ENCODE data around the gene SEC24D.
A peak's percentile ranks its signal among the peaks of the same experiment; 100 is the strongest.

SEC24D gene

DNA sequence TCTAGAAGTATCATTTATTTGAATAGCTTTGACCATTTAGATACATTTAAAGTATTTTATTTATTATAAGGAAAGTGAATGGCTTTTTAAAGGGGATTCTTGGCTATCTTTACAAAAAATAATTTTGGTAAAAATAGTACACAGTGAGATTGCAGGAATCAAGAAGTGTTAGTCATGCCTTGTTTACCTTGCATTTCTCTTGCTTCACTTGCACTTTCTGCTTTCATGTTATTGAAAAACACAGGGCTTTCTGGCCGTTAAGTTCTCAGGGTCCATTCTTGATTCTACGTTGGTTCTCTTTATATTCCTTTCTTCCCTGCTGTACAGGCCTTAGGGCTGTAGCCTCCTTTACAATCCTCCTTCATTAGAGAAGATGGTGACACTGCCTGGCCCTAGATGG lies 21.8 kb upstream of the SEC24D start:
- H3K36me3 Mint-ChIP-seq (ENCODE audit: low read depth) = no peaks in the 10 kb centered on the region
- no peak overlapping the region for H3K4me3 Mint-ChIP-seq
- no peaks in the 10 kb centered on the region for H3K27me3 Mint-ChIP-seq
- DNase-seq = no peak
- no peak overlapping the region for H3K27ac Mint-ChIP-seq
- peaks cover 18% of the 10 kb centered on the region for H3K4me1 Mint-ChIP-seq (ENCODE audit: low read depth)
- H3K9me3 Mint-ChIP-seq = no peaks in the 10 kb centered on the region

DNA sequence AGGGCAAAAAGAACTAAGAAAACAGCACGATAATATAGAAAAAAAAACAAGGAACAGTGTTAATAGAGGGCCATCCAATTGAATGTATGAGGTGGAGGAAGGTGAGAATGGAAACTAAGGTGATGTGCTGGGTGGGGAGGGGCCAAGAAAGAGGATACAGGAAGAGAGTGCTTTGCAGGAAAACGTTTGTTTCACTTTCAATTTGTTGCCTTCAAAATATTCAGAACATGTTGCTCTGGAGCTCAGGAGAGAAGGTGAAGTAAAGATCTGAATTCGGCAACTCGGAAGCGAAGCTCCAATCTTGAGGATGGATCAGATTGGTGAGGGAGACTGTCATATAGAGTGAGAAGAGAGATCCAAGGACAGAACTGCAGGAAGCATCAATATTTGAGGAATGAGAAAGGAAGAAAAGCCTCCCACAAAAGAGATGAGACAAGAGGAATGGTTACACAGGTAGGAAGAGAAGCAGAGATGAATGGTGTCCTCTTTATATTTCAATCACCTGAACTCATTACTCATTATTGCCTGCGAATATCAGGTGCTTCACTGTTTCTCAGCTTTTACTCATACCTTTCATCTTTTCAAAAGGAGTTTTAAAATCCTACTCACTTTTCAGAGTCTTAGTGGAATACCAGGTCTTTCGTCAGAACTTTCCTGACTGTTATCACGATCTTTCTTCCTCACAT lies 14.7 kb upstream of the SEC24D start:
- Mint-ChIP-seq H3K27me3 (peaks cover 5% of the 10 kb centered on the region), H3K36me3 (ENCODE audit: low read depth) (peaks cover 11% of the 10 kb centered on the region), H3K27ac (peak overlapping the region; percentile 94), H3K4me1 (ENCODE audit: low read depth) (peaks cover 42% of the 10 kb centered on the region), H3K4me3 (peak overlapping the region; percentile 86), H3K9me3 (no peaks in the 10 kb centered on the region)
- DNase-seq = no peak

DNA sequence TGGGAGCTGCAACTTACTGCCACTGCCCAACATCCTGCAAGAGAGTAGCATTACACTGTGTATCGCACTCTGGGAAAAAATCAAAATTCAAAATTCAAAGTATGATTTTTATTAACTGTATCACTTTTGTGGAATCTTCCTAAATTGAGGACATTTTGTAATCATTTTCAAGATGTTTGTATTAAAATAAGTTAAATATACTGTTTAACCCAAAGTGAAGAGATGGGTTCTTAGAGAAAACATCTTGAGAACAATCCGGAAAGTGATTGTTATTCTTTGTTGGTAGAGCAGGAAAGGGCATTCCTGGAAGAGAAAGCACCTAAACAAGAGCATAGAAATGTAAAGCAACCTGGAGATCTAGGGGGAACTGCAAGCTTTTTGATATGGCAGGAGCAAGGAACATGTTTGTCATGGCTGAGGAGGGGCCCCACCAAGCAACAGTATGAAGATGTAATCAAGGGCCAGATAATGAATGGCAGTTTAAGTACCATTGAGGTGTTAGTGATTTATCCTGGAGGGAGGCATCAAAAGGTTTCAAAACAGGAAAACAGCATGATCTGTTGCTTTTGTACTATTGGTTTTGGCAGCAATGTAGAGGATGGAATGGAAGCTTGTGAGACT lies 14.1 kb upstream of the SEC24D start:
- Mint-ChIP-seq H3K4me1 (ENCODE audit: low read depth) (peaks cover 42% of the 10 kb centered on the region), H3K4me3 (peak overlapping the region; percentile 86), H3K27me3 (peaks cover 5% of the 10 kb centered on the region), H3K36me3 (ENCODE audit: low read depth) (peaks cover 11% of the 10 kb centered on the region), H3K9me3 (no peaks in the 10 kb centered on the region), H3K27ac (peak overlapping the region; percentile 94)
- DNase-seq = no peak

DNA sequence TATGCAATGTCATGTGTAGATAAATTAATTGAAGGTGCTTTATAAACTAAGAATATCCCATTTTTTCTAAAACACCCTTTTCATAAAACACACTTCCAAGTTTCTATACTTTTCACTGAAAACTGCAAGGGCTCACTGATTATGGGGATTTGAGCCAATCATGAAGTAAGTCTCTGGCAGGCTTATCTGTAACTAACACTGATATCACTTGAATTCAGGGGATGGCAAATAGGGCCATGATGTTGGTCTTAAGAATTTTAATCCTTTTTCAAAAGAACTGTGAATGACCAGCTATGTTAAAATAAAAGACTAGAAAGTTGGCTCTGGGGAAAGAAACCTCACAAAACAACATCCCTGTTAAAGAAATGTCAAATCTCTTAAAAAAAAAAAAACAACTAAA lies 13.0 kb upstream of the SEC24D start:
- no peak overlapping the region for H3K4me3 Mint-ChIP-seq
- peaks cover 5% of the 10 kb centered on the region for H3K27me3 Mint-ChIP-seq
- peaks cover 37% of the 10 kb centered on the region for H3K4me1 Mint-ChIP-seq (ENCODE audit: low read depth)
- no peak for DNase-seq
- peaks cover 11% of the 10 kb centered on the region for H3K36me3 Mint-ChIP-seq (ENCODE audit: low read depth)
- no peak overlapping the region for H3K27ac Mint-ChIP-seq
- H3K9me3 Mint-ChIP-seq = no peaks in the 10 kb centered on the region

DNA sequence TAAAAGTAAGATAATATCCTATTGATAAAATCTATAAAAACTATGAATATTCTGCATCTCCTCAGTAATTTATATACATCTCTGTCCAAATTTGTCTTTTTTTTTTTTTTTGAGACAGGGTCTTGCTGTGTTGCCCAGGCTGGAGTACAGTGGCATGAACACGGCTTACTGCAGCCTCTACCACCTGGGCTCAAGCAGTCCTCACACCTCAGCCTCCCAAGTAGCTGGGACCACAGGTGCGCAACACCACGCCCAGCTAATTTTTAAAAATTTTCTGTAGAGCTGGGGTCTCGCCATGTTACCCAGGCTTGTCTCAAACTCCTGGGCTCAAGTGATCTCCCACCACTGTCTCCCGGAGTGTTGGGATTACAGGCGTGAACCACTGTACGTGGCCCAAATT lies 12.3 kb upstream of the SEC24D start:
- no peaks in the 10 kb centered on the region for H3K9me3 Mint-ChIP-seq
- peaks cover 30% of the 10 kb centered on the region for H3K4me1 Mint-ChIP-seq (ENCODE audit: low read depth)

DNA sequence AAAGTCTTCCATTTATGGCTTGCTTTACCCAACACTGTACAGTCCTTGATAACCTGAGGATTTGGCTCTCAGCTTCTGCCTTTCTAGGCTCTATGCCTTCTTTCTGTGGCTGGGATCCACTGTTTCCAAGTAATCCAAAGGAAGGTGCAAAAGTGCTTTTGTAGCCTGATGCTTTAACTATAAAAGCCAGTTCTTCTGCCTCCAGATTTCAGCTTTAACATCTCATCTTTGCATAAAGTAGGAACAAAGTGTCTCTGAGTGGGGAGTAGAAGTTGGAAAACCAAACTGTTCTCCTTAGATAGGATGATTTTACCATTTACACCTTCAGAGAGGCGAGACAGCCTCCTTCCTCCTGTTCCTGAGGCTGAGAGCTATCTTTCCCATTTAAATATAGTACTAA lies 11.1 kb upstream of the SEC24D start:
- H3K36me3 Mint-ChIP-seq (ENCODE audit: low read depth) = peaks cover 6% of the 10 kb centered on the region
- no peak overlapping the region for H3K27ac Mint-ChIP-seq
- no peak overlapping the region for H3K4me3 Mint-ChIP-seq
- peaks cover 5% of the 10 kb centered on the region for H3K27me3 Mint-ChIP-seq
- H3K9me3 Mint-ChIP-seq = no peaks in the 10 kb centered on the region
- peaks cover 23% of the 10 kb centered on the region for H3K4me1 Mint-ChIP-seq (ENCODE audit: low read depth)
- DNase-seq = no peak

More for the DNA sequence above, 12.3 kb upstream of the SEC24D start:
- Mint-ChIP-seq H3K4me3 (no peak overlapping the region), H3K27ac (no peak overlapping the region), H3K27me3 (peaks cover 5% of the 10 kb centered on the region), H3K36me3 (ENCODE audit: low read depth) (peaks cover 11% of the 10 kb centered on the region)
- DNase-seq = no peak

DNA sequence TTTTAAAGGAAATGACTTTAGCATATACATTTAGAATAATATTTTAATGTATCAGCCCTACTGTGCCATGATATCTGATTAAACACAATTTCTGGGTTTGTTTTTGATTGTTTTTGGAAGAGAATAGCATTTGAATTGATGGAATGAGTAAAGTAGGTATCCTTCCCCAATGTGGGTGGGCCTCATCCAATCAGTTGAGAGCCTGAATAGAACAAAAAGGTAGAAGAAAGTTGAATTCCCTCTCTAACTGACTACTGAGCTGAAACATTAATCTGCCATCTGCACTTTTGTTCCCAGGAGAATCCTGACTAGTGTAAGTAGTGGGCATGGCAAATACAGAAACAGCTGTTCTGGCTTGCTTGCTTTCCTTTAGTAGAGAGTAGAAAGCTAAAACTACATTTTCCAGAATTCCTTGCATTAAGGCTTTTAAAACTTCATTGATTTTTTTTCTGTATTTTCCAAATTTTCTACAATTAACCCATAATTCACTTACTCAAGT lies 9.7 kb upstream of the SEC24D start:
- Mint-ChIP-seq H3K36me3 (ENCODE audit: low read depth) (peaks cover 3% of the 10 kb centered on the region), H3K4me3 (no peak overlapping the region)

DNA sequence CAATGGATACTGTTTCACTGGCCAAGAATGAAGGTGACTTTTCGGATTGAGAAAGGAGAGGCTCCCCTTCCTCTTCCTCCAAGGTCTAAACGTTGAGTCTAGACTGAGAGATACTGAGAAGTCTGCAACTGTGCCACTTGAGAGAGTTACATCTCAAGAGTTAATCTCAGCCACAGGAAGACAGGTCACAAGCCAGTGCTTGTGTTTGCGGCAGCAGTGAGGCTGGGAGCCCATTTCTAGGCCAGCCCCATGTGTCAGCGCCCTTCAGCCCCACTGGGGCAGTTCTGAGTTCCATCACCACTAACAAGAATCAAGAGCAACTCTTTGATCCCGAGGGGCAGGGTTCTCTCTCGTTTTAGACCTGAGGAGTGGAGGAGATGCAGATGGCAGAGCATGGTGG lies 7.3 kb upstream of the SEC24D start:
- H3K36me3 Mint-ChIP-seq (ENCODE audit: low read depth) = no peaks in the 10 kb centered on the region
- no peaks in the 10 kb centered on the region for H3K9me3 Mint-ChIP-seq
- peaks cover 5% of the 10 kb centered on the region for H3K27me3 Mint-ChIP-seq
- no peak for DNase-seq
- H3K4me3 Mint-ChIP-seq = no peak overlapping the region
- H3K27ac Mint-ChIP-seq = no peak overlapping the region
- H3K4me1 Mint-ChIP-seq (ENCODE audit: low read depth) = peaks cover 4% of the 10 kb centered on the region

More for the DNA sequence above, 9.7 kb upstream of the SEC24D start:
- DNase-seq = no peak
- no peak overlapping the region for H3K27ac Mint-ChIP-seq
- no peaks in the 10 kb centered on the region for H3K9me3 Mint-ChIP-seq
- H3K4me1 Mint-ChIP-seq (ENCODE audit: low read depth) = peaks cover 11% of the 10 kb centered on the region
- peaks cover 5% of the 10 kb centered on the region for H3K27me3 Mint-ChIP-seq

DNA sequence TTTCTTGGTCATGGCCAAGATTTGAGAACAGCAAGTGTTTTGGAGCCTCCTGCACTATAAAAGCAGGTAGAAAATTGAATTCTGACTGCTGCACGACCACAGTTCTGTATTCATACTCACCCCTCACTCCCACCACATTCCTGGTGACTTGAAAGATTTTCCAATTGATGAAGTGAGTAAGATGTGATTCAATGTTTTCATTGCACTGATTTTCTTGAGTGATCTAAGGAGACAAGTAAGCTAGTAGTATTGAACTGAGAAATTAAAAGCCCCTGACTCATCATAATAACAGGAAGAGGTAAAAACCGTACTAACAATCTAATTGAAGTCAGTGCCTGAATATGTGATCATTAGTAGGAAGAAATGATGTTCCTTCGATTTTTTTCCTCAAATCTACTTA lies 6.1 kb upstream of the SEC24D start:
- Mint-ChIP-seq H3K27me3 (peaks cover 1% of the 10 kb centered on the region), H3K9me3 (no peaks in the 10 kb centered on the region), H3K4me1 (ENCODE audit: low read depth) (peaks cover 4% of the 10 kb centered on the region), H3K4me3 (no peak overlapping the region), H3K36me3 (ENCODE audit: low read depth) (no peaks in the 10 kb centered on the region), H3K27ac (no peak overlapping the region)
- no peak for DNase-seq

DNA sequence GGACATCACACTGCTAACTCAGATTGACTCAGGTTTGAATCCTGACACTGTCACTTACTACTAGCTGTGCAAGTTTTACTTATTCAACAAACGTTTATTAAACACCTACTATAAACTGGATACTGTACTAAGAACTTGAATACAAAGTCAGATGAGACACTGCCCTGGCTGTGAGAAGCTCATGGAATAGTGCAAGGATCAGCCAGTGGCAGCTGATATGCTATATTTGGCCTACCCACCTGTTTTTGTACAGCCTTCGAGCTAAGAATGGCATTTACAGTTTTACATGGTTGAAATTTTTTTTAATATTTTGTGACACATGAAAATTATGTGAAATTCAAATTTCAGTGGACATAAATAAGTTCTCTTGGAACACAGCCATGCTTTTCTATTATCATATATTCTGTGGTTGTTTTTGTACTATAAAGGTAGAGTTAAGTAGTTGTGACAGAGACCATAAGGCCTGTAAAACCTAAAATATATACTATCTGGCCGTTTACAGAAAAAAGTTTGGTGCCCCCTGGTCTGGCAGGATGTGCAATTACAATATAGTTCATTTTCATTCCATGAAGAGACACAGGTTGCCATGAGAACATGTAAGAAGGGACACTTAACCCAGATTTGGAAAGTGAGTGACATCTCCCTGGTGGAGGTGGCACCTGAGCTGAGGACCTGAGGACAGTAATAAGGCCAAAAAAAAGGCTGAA lies 3.4 kb upstream of the SEC24D start:
- H3K27me3 Mint-ChIP-seq = no peaks in the 10 kb centered on the region
- peaks cover 19% of the 10 kb centered on the region for H3K4me1 Mint-ChIP-seq (ENCODE audit: low read depth)
- DNase-seq = no peak
- H3K27ac Mint-ChIP-seq = no peak overlapping the region
- no peak overlapping the region for H3K4me3 Mint-ChIP-seq
- peaks cover 11% of the 10 kb centered on the region for H3K36me3 Mint-ChIP-seq (ENCODE audit: low read depth)
- H3K9me3 Mint-ChIP-seq = no peaks in the 10 kb centered on the region

DNA sequence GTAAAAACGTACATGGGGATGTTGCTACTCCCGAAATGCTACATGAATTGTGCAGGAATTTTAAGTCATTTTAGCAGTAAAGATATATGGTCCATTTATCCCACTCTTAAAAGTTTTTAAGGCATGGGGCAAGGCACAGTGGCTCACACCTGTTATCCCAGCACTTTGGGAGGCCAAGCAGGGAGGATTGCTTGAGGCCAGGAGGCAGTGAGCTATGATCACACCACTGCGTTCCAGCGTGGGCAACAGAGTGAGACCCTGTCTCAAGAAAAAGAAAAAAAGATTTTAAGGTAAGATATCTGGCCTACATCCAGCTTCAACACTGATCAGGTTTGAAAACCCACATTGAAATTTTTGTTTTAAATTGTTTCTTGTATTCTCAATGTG lies 1.2 kb upstream of the SEC24D start:
- no peak for DNase-seq
- Mint-ChIP-seq H3K27ac (no peak overlapping the region), H3K9me3 (no peaks in the 10 kb centered on the region), H3K36me3 (ENCODE audit: low read depth) (peaks cover 25% of the 10 kb centered on the region), H3K4me3 (peak overlapping the region; percentile 88), H3K27me3 (no peaks in the 10 kb centered on the region), H3K4me1 (ENCODE audit: low read depth) (peaks cover 30% of the 10 kb centered on the region)

DNA sequence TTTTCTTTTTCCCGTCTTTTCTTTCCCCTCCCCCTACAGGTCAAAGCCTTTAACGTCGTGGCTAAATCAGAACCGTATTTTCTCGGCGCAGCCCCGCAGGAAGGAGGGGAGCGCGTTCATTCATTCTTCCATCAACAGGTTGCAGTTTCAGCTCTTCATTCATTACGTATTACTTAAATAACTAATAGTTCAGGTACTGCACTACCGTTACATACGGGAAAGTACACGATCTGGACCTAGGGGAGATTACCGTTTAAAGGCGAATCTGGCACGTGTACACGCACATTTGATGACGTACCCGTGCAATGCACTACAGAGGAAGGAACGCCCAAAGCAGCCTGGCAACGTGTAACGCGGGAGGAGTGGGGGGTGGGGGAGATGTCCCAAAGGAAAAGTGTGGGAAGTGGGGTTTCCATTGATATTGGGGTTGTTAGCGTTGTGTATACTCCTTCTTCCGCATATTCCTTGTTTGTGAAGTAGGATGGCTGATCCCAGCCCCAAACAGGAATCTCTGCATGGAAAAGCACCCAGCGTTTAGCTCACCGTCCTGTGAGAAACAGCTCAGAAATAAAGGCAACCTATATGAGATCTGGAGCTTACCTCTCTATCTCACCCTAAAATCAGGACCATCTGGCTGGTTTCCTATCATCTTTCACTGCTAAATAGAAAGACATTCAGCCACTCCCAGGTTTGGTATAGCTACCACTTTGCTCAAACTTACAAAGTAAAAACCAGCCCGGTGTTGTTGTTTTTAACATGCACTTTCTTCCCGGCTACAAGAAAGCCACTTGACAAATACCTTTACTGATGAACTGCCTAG lies 585 bp upstream of the SEC24D start:
- Mint-ChIP-seq H3K9me3 (no peaks in the 10 kb centered on the region), H3K4me1 (ENCODE audit: low read depth) (peaks cover 32% of the 10 kb centered on the region), H3K4me3 (peak overlapping the region; percentile 88), H3K36me3 (ENCODE audit: low read depth) (peaks cover 31% of the 10 kb centered on the region), H3K27me3 (no peaks in the 10 kb centered on the region), H3K27ac (peak overlapping the region; percentile 99)
- DNase-seq = peak; percentile 67

DNA sequence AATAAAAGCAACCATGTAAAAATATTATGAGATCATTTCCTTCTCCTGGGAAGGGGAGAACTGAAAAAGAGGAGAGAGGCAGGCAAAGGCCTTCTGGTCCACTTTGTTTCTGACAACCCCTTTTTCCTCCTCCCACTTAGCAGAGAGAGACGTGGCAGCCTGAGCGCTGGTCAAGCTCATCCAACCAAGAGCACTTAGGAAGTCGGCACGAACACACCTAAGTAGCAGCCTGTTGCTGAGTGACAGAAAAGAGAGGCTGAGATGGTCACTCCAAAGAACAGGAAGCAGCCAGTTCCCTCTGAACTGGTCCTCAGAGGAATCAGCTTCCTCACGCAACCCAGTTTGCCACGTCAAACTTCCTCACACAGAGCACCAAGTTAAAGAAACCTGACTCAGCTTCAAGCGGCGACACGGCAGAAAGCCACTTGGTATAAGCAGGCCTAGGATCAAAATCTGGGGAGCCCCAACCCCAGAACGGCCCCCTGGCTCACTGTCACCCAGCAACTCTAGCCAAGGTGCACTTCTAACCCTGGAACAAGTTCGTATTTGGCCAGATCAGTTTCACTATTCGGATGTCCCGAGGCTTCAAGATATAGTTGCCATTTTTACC lies 861 bp downstream of the SEC24D start:
- peak overlapping the region; percentile 99 for H3K27ac Mint-ChIP-seq
- H3K36me3 Mint-ChIP-seq (ENCODE audit: low read depth) = peaks cover 42% of the 10 kb centered on the region

DNA sequence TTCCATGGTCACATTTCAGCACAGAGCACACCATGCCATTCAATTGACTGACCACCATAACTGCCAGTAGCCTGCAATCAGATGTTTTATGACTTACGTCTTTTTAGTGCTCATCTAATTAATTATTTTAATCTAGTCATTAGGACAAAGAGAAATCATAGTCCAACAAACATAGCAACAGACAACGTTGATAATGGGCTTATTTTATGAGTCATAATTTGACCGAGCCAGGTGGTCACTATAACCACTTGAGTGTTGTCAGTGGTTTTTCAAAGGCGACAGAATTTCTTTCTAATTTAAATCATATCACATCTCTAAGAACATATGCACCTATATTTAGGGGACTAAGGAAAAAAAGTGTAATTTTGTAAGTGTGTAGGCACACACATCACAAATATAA lies 1.9 kb downstream of the SEC24D start:
- H3K4me1 Mint-ChIP-seq (ENCODE audit: low read depth) = peaks cover 34% of the 10 kb centered on the region
- peaks cover 50% of the 10 kb centered on the region for H3K36me3 Mint-ChIP-seq (ENCODE audit: low read depth)
- H3K9me3 Mint-ChIP-seq = no peaks in the 10 kb centered on the region
- H3K4me3 Mint-ChIP-seq = peak overlapping the region; percentile 88
- H3K27me3 Mint-ChIP-seq = no peaks in the 10 kb centered on the region
- no peak overlapping the region for H3K27ac Mint-ChIP-seq
- no peak for DNase-seq

More for the DNA sequence above, 861 bp downstream of the SEC24D start:
- Mint-ChIP-seq H3K4me1 (ENCODE audit: low read depth) (peaks cover 34% of the 10 kb centered on the region), H3K27me3 (no peaks in the 10 kb centered on the region), H3K9me3 (no peaks in the 10 kb centered on the region), H3K4me3 (peak overlapping the region; percentile 88)
- peak; percentile 64 for DNase-seq
